NT2/D1 (cell line): ENCODE results near the gene SLC19A1.

ENCODE experiments used
- SUZ12 ChIP-seq: IDR thresholded peaks from 2 replicates; pipeline ENCODE4 v1.6.1; 2011; ENCODE audit not compliant: insufficient read length, insufficient read depth; ENCODE audit errors: extremely low read depth
- YY1 ChIP-seq: IDR thresholded peaks from 2 replicates; pipeline ENCODE4 v1.6.1; 2011; ENCODE audit not compliant: insufficient read length, insufficient read depth
- ZNF274 ChIP-seq: IDR thresholded peaks from 2 replicates; pipeline ENCODE4 v1.6.1; 2011; ENCODE audit warnings: mild to moderate bottlenecking, low read depth, low read length

- TF ChIP-seq ZNF274 (no peak), SUZ12 (no peak), YY1 (no peak)
Measured at GRCh38 chr21:45554477-45555175, 12.4 kb upstream of the SLC19A1 start.
